GM21723 (cell line): Measurements from ENCODE around the gene PNMA8B.
"Not testable (repeated sequence)": the region's sequence is repeated elsewhere in the genome, so short reads cannot be mapped to it uniquely, and the experiment has no call there.

Source experiments
- ATAC-seq: cut with Tn5 transposase; IDR thresholded peaks from one replicate; pipeline ENCODE4 v1.9.1; 2021; ENCODE audit warnings: mild to moderate bottlenecking, moderate library complexity; ENCODE audit not compliant: unreplicated experiment

The PNMA8B gene

GRCh38 chr19:46514589-46515289 is 19.1 kb upstream of the PNMA8B start:
- ATAC-seq = no peak

DNA sequence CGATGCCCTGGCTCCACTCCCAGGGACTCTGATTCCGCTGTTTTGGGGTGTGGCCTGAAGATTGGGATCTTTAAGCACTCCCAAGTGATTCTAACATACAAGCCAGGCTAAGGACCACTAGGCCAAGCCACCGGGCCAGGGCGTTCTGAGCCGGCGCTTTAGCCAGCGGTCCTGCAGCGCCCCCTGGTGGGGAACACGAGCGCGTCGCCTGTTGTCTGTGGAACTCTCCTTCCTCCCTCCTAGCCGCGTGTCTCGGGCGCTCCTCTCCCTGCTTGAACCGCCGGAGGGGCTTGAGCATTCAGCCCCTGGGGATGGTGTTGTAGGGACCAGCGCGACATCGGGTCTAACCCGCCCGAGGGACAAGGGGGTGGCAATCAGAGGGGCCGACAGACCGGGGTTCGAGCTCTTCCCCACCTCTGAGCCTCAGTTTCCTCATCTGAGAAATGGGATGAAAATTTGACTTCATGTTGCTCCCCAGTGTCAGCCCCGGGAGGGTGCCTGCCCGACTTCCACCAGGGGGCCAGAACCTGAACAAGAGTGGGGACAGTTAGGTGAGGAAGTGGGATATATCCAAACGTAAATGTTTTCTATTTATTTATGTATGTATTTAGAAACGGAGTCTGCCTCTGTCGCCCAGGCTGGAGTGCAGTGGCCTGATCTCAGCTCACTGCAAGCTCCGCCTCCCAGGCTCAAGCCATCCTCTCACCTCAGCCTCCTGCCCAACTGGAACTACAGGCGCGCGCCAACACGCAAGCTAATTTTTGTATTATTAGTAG is 18.0 kb upstream of the PNMA8B start:
- no peak for ATAC-seq

- ATAC-seq = no peak
These were observed 15.6 kb upstream of the PNMA8B start for GRCh38 chr19:46511237-46511636.

GRCh38 chr19:46508206-46508605 is 12.5 kb upstream of the PNMA8B start:
- ATAC-seq = no peak

- no peak for ATAC-seq
These were observed 8.3 kb upstream of the PNMA8B start for GRCh38 chr19:46503848-46504453.

- no peak for ATAC-seq
These were observed 7.2 kb upstream of the PNMA8B start for GRCh38 chr19:46502891-46503290.

DNA sequence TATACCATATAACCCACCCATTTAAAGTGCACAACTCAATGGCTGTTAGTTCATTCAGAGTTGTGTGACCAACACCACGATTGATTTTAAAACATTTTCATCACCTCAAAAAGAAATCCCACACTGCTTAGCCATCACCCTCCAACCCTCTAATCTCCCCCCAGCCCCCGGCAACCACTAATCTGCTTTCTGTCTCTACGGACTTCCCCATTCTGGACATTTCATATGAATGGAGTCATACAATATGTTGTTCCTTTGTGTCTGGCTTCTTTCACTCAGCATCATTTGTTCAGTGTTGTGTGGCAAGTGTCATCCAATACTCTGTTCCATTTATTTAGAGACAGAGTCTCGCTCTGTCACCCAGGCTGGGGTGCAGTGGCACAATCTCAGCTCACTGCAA is 4.0 kb upstream of the PNMA8B start:
- no peak for ATAC-seq

DNA sequence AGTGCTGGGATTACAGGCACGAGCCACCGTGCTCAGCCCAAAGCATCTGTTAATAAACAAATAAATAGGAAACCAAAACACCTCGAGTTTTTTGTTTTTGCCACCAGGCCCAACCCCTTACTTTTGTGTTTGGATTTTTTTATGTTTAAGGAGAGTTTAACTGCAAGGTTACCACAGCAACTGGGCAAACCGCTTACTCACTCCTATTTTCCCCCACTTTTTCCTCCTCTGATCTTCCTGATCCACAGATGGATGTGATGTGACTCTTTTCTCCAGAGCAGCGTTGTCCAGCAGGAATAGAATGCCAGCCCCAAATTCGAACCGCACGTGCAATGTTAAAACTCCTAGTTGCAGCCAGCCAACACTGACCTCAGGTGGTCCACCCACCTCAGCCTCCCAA is 2.1 kb upstream of the PNMA8B start:
- ATAC-seq = no peak

- ATAC-seq = not testable (repeated sequence)
These were observed 1.2 kb upstream of the PNMA8B start for GRCh38 chr19:46496886-46497285.

- no peak for ATAC-seq
These were observed 637 bp upstream of the PNMA8B start for GRCh38 chr19:46496304-46496703.

GRCh38 chr19:46494941-46495785 is 504 bp downstream of the PNMA8B start:
- ATAC-seq = no peak

- no peak for ATAC-seq
These were observed 1.3 kb downstream of the PNMA8B start for GRCh38 chr19:46494146-46494940.

DNA sequence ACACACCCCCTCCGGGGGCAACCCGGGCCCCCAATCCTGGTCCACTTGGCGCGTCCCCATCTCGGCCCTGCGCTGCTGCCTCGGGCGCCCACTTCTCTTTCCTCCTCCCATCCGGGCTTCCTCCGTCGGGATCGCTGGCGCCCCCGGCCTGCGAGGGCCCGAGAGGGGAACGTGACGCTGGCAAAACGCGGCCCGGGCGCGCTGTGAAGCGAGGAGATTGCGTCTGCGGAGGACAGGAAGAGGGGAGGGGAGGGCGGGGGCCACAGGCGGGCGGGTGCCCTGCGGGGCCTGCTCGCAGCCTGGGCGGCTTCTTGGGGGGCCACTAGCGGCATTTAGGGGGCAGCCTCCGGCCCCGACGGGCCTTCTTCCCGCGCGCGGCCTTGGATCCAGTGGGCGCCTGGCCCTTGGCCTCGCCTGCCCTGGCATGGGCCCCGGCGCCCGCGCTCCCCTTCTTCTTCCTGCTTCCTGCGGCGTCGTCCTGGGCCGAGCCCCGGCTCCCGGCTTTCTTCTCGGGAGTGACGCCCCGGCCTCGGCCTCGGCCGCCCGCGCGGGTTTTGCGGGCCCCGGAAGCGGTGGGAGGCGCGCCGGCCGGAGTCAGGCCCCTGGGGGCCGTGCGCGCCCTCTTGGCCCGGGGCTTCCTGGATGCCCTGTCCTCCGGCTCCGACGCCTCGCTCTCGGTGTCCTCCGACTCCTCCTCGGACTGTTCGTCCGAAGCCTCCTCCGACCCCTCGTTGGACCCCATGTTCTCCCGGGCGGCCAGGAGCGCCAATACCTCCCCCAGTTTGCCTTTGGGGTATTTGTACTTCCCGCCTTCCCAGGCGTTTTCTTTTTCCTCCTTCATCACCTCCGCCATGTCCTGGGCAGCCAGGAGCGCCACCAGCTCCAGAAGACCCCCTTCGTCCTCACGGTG is 2.2 kb downstream of the PNMA8B start:
- no peak for ATAC-seq

GRCh38 chr19:46492841-46493235 is 2.8 kb downstream of the PNMA8B start:
- no peak for ATAC-seq

GRCh38 chr19:46491975-46492682 is 3.5 kb downstream of the PNMA8B start:
- no peak for ATAC-seq

DNA sequence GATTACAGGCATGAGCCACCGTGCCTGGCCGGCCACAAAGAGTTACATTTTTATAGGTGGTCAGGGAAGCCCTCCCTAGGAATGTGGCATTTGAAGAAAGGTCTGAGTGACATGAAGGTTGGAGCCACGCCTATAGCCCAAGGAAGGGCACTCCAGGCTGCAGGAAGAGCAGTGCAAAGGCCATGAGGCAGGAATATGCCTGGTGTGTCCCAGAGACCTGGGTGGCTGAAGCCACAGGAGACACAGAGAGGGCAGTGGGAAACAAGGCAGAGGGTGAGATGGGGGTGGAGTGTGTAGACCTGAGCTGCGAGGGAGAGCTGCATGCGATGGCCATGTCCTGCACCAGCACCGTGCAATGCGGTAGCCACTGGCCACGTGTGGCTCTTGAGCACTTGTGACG is 4.9 kb downstream of the PNMA8B start:
- ATAC-seq = no peak

- ATAC-seq = no peak
These were observed 6.0 kb downstream of the PNMA8B start for GRCh38 chr19:46489445-46490272.

DNA sequence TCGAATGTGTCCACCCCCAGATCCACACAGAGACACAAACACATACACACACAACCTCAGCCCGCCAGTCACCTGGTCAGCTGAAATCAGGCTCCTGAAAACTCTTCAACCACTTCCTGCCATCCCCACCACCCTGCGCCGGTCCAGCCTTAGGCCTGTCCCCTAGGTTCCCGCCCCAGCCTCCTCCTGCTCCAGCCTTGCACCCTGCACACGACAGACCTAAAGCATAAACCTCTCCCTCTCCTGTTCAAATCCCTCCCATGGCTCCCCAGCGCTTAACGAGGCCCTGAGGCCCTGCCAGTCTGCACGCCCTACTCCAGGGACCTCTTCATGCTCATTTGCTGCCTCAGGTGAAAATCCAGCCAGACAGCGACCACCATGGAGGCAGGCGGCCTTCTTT is 7.1 kb downstream of the PNMA8B start:
- ATAC-seq = no peak
